ENCODE results near the gene ACTR3C. TPM values are rescaled to one million over a fixed set of nuclear protein-coding genes. Genes with fewer than 3 reads are reported as not detected.

Gene ACTR3C
- total RNA-seq, 3 donors from 2014 or later, result 29.9 to 53.0 (median 30.2) TPM

DNA sequence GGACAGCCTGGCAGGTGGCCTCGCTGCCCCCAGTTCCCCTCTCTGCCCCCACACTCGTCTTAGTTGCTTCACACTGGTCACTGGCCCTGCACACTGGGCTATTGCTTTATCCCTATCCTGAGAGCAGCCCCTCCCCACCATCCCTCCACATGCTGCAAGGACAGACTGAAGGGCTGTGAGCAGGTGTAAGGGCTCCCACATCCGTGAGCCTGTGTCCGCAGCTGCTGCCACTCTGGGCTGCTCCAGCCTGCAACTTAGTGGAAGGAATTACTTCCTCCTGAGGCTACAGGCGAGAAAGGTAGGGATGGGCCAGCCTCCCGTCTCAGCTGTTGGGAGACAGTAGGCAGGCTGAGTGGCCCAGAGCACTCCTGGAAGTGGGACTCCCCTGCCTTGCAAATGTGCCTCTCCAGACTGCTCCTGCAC, 14.3 kb upstream of the ACTR3C start:
- TF ChIP-seq, protein P1, sequence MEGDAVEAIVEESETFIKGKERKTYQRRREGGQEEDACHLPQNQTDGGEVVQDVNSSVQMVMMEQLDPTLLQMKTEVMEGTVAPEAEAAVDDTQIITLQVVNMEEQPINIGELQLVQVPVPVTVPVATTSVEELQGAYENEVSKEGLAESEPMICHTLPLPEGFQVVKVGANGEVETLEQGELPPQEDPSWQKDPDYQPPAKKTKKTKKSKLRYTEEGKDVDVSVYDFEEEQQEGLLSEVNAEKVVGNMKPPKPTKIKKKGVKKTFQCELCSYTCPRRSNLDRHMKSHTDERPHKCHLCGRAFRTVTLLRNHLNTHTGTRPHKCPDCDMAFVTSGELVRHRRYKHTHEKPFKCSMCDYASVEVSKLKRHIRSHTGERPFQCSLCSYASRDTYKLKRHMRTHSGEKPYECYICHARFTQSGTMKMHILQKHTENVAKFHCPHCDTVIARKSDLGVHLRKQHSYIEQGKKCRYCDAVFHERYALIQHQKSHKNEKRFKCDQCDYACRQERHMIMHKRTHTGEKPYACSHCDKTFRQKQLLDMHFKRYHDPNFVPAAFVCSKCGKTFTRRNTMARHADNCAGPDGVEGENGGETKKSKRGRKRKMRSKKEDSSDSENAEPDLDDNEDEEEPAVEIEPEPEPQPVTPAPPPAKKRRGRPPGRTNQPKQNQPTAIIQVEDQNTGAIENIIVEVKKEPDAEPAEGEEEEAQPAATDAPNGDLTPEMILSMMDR (IDR thresholded peaks at IDR 0.05), result no peak
- DNase-seq (peak; percentile 47 to 69 (median 62)), ATAC-seq (peak; percentile 68)
- H3K9me3 ChIP-seq, result no peaks in the 10 kb centered on the region
- no peaks in the 10 kb centered on the region for H3K36me3 ChIP-seq (ENCODE audit: low read depth)
- intact Hi-C loops (cut with DNase I, micrococcal nuclease), result no loop called here
- peaks cover 42% of the 10 kb centered on the region for H3K4me1 ChIP-seq (ENCODE audit: low read depth)
- H3K4me3 ChIP-seq, result no peak overlapping the region

DNA sequence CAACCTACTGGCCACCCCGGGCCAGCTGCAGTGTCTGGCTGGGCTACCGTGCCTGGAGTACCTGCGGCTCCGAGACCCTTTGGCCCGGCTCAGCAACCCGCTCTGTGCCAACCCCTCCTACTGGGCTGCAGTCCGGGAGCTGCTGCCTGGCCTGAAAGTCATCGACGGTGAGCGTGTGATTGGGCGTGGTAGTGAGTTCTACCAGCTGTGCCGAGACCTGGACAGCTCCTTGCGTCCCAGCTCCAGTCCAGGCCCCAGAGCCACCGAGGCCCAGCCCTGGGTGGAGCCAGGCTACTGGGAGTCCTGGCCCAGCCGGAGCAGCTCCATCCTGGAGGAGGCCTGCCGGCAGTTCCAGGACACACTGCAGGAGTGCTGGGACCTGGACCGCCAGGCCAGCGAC, 13.8 kb upstream of the ACTR3C start:
- TF ChIP-seq, protein P1 (IDR thresholded peaks at IDR 0.05), result no peak
- Histone ChIP-seq H3K4me3 (no peak overlapping the region), H3K9me3 (no peaks in the 10 kb centered on the region), H3K36me3 (ENCODE audit: low read depth) (no peaks in the 10 kb centered on the region), H3K4me1 (ENCODE audit: low read depth) (peaks cover 42% of the 10 kb centered on the region)
- intact Hi-C loops (cut with DNase I, micrococcal nuclease), result no loop called here
- DNase-seq (peak; percentile 65 to 78 (median 75)), ATAC-seq (peak; percentile 67)

DNA sequence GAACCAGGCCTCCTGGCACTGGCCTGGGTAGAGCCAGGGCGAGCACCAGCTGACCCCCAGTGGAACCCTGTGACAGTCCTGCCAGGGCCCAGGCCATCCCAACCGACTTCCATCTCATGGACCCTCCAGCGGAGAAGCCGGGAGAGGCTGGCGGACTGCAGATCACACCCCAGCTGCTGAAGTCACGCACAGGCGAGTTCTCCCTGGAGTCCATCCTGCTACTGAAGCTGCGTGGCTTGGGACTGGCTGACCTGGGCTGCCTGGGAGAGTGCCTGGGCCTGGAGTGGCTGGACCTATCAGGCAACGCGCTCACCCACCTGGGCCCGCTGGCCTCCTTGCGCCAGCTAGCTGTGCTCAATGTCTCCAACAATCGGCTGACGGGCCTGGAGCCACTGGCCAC, 13.4 kb upstream of the ACTR3C start:
- no peaks in the 10 kb centered on the region for H3K36me3 ChIP-seq (ENCODE audit: low read depth)
- no peaks in the 10 kb centered on the region for H3K9me3 ChIP-seq
- peaks cover 42% of the 10 kb centered on the region for H3K4me1 ChIP-seq (ENCODE audit: low read depth)
- H3K4me3 ChIP-seq, result no peak overlapping the region
- ATAC-seq, result no peak
- TF ChIP-seq, protein P1 (IDR thresholded peaks at IDR 0.05), result no peak
- no peak for DNase-seq
- intact Hi-C loops (cut with DNase I, micrococcal nuclease), result no loop called here

DNA sequence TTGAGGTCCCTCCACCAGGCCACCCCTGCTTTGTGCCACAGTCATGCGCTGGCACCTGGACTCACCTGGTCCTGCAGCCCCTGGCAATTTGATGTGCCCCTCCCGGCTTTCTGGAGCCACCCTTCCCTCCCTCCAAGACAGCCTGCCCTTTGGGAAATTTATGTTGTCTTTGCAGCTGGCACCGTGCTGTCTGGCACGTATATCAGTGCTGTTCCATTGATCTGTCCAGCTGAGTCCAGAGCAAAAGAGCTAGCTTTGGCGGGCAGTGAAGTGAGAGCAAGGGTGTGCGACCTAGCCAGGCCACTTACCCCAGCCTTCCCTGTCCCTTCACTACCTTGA, 12.4 kb upstream of the ACTR3C start:
- no peaks in the 10 kb centered on the region for H3K9me3 ChIP-seq
- intact Hi-C loops (cut with DNase I, micrococcal nuclease), result no loop called here
- ATAC-seq, result no peak
- H3K36me3 ChIP-seq (ENCODE audit: low read depth), result no peaks in the 10 kb centered on the region
- TF ChIP-seq, protein P1 (IDR thresholded peaks at IDR 0.05), result no peak
- no peak for DNase-seq
- no peak overlapping the region for H3K4me3 ChIP-seq
- H3K4me1 ChIP-seq (ENCODE audit: low read depth), result peaks cover 36% of the 10 kb centered on the region

DNA sequence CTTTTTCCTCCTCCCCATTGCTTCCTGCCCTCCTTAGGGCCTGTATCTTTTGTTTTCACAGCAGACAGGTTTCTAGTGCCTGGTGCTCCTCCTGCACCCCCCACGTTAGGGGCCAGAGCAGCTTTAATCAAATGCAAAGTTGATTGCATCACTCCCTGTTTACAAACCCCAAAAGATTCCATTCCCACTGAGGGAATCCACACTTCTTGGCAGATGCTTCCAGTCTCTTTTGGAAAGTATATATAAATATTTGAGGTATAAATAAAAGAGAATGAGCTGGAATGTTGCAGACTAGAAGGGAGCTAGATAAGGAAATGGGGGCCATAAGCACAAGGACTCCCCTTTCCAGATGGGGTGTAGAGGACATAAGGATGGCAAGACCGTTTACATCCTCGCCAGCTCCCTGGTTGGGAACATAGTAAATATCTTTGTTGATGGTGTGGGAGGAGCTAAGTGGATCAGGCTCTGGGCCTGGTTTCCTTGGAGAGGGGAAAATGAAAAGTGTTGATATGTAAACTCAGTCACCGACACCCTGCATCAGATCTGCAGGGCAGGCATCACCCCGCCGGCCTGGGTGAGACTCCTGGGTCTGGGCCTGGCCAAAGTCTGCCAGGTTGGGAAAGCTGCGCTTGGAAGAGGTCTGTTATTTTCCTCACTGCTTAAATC, 11.9 kb upstream of the ACTR3C start:
- Histone ChIP-seq H3K4me3 (no peak overlapping the region), H3K36me3 (ENCODE audit: low read depth) (no peaks in the 10 kb centered on the region), H3K4me1 (ENCODE audit: low read depth) (peaks cover 32% of the 10 kb centered on the region), H3K9me3 (no peaks in the 10 kb centered on the region)
- TF ChIP-seq, protein P1 (IDR thresholded peaks at IDR 0.05), result no peak
- ATAC-seq (no peak), DNase-seq (peak in 1 of 3 donors; percentile 28)
- intact Hi-C loops (cut with DNase I, micrococcal nuclease), result no loop called here

DNA sequence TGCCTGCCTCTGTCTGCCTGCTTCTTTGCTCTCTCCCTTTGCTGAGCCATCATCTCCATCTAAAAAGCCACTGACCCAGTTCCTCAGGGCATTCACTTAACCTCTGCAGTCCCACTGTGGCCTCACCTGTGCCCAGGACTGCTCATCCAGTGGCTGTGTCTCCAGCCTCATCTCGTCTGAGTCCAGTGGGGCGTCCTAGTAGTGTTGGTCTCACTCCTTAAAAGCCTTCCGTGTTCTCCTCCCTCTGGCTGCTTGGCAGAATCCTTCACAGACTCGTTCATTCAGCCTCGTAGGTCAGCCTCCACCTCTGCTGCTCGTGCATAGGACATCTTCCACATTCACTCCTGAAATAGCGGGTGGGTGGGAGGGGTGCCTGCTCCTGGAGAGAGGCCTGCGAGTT, 10.8 kb upstream of the ACTR3C start:
- H3K36me3 ChIP-seq (ENCODE audit: low read depth), result no peaks in the 10 kb centered on the region
- ATAC-seq, result no peak
- DNase-seq, result no peak
- H3K9me3 ChIP-seq, result no peaks in the 10 kb centered on the region
- TF ChIP-seq, protein P1 (IDR thresholded peaks at IDR 0.05), result no peak
- H3K4me3 ChIP-seq, result no peak overlapping the region
- H3K4me1 ChIP-seq (ENCODE audit: low read depth), result peaks cover 20% of the 10 kb centered on the region
- intact Hi-C loops (cut with DNase I, micrococcal nuclease), result no loop called here

All from mucosa of descending colon (tissue), 3 donors.